GM19025 (cell line): ENCODE data around the gene MAGI1.
"Not testable (repeated sequence)": the region's sequence is repeated elsewhere in the genome, so short reads cannot be mapped to it uniquely, and the experiment has no call there.

Experiments
- ATAC-seq: cut with Tn5 transposase; IDR thresholded peaks from one replicate; pipeline ENCODE4 v1.9.1; 2021; ENCODE audit warnings: mild to moderate bottlenecking, low read depth, moderate library complexity; ENCODE audit not compliant: unreplicated experiment

MAGI1 gene

DNA sequence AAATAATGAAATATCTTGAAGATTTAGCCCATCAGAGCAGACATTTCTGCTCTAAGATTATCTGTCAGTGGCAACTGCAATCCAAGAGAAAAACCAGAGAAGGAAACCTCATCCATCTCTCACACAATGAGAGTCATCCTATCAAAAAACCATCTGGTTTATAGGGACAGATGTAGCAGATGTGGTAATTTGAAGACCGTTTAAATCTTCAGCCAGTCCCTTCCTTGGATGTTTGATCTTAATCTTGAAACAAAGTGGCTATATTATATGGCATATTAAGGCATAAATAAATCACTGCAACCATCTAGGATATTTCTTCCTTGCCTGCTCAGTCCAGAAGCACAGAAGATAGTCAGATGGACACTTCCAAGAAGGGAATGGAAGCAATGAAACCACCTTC is 305.3 kb downstream of the MAGI1 start:
- ATAC-seq: no peak

DNA sequence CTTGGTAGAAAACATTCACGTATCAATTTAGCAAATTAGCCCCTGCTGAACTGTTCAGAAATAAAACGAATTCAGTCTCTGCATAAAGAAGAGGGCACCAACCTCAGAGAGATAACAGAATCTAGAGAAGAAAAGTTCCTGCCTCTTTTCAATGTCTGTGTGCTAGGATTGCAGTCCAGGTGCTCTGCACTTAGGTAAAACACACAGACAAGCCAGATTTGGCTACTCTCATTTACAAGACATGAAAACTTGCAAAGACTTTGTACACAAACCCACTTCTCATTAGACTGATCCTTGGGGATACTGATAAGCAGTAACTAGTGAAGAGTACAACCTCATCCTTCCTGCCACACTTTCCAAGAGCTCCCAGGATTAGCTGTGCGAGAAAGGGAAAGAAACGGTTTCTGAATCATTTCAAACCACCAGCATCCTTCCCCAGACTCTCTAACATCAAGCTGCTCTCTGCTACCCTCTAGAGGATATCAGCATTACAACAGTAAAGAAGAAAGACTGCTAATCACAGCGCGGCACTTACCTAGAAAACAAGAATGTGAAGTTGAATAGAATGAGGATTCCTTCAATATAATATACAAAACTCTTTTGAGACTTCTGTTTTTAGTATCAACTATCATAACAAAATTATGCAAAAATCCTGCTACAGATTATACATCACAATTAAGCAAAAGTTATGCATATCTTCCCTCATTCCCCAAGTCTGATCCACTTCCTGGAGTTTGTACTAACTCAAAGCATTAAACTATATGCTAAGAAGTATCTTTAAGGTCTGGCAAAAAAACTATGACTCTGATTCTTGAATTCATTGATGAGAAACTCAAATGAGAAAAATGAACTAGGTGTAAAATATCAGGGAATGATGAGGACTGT is 306.4 kb downstream of the MAGI1 start:
- ATAC-seq: peak; percentile 96

DNA sequence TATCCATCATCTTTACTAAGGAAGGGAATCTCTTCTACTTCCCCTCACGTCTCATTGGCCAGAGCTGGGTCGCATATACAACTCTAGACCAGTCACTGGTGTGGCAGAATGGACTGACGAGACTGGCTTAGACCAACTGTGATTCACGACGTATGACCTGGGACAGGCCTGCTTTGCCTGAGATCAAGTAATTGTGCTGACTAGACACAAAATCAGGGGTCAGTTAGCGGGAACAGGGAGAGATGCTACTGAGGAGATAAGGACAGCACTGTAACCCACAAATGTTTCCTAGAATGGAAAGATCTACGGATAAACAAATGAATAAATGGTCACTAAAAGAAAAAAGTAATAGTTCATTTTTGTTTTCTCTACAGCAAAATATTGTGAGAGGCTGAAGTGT is 308.3 kb downstream of the MAGI1 start:
- no peak for ATAC-seq

DNA sequence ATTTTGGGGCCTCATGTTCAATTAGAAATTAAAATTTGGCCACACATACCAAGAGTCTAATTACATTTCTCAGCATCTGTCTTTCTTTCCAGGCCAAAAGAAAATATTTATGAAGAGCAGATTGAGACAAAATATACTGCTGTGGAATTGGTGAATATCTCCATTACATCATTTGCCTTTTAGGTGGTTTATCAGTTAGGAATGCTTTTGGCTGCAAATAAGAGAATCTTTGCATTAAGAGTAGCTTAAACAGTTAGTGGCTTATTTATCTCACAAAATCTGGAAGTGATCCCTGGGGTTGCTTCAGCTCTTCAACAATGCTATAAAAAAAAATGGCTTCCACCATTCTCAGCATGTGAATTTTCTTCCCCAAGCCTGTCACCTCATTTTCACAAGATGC is 308.7 kb downstream of the MAGI1 start:
- no peak for ATAC-seq

DNA sequence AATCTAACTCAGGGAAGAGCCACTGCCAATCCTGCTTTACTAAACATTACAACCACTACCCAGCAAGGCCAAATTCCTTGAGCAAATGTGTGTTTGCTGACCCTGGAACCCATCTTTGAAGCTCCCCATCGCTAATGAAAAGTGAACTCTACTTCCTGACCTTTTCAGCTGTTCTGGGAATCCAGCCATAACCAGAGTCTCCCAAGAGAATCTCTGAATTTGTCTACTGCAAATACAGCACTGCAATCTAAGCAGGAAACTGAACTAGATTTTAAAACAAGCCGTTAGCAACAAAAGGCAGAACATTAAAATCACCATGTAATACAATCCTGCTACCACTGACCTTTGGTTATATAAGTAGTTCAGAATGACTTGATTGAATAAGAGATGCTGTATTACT is 309.2 kb downstream of the MAGI1 start:
- ATAC-seq: no peak

DNA sequence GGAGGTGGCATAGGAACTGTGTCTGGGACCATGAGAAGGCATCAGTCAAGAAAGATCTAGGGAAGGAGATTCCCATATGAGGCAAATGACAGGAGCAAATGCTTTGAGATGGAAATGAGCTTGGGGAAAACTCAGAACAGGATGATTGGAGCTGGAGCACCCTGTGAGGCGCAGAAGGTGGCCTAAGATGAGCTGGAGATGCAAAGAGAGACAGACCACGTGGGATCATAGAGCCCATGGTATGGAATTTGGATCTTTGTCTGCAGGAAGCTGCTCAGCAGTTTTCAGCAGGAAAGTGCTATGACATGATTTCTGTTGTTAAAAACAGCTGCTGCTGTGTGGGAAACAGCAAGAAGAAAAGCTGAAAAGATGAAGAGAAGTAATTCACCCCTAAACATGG is 310.6 kb downstream of the MAGI1 start:
- ATAC-seq: no peak

DNA sequence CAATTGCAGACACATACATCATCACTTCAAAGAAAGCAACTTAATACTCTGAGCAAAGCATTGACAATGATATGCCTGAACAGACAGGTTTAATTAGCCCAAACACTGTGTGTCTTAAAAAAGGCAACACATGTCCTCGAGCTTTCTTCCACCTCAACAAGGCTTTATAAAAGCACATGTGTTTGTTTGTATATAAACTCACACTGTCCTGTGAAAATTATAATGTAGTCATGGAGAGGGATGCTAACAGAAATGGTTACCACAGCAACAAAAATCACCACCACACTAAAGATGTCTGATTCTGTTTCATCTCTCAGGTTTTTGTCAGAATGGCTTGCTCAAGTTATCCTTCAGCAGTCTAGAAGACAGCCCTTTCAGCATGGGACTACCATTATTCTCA is 314.7 kb downstream of the MAGI1 start:
- no peak for ATAC-seq

DNA sequence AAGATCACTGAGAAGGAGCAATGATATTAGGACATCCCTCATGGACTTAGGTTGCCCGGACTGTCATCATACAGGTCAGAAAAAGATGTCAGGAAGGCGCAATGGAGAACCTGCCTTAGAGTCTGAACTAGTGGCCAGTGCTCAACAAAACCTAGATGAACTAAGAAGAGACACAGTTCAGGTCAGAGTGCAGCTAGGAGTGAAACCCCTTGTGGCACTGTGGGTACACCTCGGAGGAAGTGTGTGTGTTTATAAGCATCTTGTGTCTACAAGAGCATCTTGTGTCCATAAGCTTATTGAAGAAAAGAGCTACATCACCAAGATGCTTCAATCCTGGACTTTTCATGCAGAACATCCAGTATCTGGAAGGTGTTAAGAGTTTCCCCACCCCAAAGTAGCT is 315.7 kb downstream of the MAGI1 start:
- ATAC-seq: no peak

DNA sequence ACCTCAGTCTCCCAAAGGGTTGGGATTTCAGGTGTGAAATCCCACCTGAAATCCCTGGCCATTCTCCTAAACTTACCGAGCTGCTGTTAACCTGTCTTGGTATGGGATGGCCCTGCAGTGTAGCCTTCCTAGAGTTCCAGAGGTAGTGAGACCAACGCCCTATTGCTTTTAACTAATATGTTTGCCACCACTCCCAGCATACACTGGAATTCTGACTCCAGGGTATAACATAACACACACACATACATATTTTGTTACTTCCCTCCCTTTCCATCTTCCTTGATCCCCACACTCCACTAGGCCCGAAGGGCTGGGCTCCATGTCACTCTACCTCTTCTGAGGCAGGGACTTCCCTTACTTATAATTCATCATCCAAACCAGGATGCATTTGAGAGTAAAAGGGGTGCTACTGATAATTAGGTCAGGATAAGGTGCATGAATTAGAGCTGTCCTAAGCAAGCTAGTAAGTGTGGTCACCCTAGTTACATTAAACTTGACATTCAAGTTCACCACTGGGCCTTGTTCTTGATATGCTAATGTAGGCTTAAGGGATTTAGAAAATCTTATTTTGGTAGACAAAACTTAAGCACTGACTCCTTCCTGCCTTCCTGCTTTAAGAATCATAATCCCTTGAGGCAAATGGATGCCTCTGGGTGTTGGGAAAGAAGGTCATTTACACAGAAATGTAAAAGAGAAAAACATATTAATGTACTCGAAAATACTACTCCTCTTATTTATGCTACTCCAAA is 317.6 kb downstream of the MAGI1 start:
- ATAC-seq: no peak

DNA sequence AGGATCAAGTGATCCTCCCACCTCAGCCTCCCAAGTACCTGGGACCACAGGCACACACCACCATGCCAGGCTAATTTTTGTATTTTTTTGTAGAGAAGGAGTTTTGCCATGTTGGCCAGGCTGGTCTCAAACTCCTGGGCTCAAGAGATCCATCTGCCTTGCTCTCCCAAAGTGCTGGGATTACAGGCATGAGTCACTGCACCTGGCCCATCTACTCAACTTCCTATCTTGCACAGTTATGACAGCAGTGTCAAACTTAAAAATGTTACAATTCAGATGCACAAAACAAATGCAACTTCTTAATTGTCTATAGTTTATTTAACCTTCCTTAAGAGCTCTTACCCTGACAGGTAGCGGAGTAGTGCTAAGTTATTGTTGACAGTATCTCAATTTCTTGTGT is 319.1 kb downstream of the MAGI1 start:
- ATAC-seq: not testable (repeated sequence)

DNA sequence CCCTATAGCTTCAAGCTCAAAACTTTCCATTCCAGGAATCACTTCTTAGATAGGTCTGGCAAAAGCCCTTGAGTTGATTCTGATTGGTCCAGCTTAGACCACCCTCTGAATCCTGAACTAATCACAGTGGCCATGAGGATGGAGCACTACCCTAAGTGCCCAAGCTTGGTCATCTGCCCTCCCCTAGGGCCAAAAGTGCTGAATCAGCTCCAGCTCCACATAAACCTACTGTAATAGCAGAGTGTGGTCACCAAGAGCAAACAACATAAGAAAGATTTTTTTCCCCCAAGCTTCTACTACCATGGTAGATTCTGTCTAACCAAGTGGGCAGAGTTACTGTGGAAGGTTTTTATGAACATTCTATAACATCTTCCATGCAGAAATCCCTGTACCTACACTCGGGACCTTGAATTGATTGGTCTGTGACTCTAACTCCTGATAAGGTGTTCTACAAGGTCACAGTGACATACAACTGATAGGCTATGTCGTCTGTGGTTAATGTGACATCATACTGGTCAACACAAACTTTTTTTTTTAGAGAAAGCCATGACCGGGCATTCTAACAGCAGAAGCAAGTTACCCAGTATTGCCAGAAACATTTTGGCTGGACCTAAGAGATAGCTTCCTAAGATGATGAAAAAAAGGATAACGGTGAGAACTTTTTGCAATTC is 320.9 kb downstream of the MAGI1 start:
- ATAC-seq: no peak

DNA sequence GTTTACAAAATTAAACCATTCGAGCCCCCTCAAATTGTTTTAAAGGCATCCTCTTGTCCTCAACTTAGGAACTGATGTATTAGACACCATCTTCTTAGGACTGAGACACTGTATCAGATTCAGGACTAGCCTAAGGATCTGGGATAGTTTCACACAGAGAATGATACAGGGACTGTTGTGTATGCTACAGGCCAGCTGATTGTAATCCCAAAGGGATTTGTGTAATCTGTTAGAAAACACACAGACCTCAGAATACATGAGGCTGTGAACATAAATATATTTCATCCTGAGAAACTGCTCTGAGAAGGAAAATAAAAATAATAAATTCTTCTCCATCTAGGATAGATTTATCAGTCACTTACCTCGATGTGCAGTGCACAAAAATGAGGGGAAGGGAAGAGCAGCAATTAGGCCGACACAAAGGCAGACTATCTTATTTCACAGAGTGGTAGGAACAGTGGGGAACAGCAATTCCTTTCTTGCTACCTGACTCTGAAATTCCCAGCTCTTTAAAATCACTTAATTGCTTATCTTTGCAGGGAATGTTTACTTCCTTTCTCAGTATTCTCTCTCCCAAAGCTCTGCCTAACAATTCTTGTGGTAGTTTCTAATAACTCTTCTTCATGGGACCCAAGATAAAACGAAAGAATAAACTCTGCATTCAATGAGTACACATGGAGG is 322.5 kb downstream of the MAGI1 start:
- ATAC-seq: no peak

DNA sequence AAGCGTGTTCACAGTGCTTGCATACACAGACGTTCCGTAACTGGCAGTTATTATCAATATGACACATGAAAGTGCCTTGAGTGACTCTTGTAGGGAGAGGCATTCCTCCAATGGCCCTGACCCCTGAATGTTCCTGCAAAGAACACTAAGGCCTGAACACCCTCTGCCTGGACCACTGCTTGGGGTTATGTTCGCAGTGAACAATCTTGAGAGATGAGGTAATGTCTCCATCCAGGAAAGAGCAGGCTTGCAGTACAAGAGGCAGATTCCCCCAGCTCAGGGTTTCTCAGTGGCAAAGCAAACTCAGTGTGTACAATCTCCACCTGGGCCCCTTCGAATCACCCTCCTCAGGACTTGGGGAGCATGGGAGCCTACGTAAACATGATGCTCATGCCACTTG is 324.6 kb downstream of the MAGI1 start:
- no peak for ATAC-seq

DNA sequence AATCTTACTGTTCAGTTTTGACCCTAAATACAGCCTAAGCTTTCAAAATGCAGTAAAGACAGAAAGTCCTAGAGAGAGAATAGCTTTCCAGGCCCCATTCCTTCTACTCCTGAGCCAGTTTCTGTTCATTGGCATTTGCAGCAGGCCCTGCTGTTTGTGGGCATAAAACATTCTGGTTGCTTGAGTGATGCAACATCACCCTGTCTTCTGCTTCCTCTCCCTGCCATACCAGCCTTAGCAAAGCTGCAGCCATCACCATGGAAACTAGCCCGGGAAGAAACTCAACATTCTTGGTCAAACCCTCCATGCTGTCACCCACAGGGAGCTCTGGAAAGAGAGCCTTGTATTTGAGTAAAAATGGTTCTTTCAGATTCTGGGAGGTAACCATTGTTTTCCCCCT is 325.7 kb downstream of the MAGI1 start:
- no peak for ATAC-seq

DNA sequence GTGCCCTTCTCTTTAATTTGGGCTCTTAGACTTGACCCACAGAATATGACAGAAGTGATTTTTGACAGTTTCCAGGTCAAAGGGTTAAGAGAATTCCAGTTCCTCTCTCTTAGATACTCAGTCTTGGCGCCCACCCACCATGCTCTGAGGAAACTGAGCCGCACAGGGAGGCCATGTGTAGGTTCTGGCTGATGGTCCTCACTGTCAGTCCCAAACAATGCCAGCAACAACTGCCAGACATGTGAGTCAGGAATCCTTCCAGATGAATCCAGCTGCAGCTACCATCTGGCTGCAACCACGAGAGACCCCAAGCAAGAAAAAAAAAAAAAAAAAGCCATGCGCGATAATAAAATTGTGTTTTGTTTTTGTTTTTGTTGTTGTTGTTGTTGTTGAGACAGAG is 326.6 kb downstream of the MAGI1 start:
- ATAC-seq: no peak

DNA sequence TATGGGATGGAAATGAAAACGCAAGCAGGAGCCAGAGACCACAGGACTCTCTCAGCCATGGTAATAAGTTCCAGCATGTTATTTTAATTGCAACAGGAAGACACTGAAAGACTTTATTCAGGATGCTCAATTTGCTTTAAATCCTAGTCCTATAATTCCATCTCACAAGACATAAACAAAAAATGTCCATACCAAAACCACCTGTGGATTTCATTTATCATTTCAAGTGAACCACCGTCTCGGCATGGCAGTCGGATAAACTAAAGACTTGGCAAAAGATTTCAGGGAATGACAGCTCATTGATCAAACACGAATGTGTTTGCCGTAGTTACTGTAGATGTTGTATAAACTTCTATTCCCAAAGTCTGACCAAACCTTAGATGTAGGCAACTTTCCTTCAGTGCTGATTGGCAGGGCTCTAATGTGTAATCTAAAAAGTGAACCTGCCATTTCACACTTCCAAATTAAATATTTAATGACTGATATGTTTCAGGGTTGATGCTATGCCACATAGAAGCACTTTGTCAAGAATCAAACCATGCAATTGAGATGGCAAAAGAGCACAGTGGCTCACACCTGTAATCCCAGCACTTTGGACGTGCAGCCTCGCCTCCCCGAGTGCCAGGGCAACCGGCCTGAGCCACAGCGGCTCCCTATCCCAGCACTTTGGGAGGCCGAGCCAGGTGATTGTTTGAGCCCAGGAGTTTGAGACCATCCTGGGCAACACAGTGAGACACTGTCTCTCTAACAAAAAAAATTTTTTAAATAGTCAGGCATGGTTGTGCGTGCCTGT is 331.7 kb downstream of the MAGI1 start:
- no peak for ATAC-seq

DNA sequence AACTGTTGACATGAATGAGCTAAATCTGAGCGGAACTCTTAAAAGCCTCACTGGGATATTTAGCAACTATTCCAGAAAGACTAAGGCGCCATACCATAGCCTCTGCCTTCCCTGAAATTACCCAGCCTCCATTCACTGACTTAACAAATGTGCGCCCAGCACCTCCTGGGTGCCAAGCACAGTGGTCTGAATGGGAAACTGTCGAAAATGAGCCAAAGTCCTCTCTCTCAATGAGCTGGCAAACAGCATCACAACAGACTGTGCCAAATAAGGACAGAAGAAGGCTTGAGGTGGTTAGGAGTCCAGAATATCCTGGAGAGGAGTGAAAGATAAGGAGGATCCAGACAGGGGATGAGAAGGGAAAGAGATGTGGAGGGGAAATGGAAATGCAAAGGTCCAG is 332.4 kb downstream of the MAGI1 start:
- no peak for ATAC-seq

DNA sequence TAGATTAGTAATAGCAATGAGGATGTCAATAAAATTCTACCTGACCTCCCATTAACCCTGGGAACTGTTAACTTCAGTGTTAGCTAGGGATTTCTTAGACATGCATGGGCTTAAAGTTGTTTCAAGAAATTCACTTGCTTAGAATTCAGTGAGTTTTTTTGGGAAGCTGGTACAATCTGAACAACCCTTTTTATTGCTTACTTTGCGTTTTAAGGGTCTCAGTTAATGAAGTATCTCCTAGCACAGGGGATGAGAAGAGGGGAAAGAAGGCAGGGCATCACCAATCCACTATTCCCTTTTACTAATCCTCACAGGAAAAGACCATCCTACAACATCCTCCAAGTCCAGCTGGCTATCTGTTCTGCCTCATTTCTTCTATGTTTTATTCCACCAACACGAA is 334.9 kb downstream of the MAGI1 start:
- no peak for ATAC-seq

DNA sequence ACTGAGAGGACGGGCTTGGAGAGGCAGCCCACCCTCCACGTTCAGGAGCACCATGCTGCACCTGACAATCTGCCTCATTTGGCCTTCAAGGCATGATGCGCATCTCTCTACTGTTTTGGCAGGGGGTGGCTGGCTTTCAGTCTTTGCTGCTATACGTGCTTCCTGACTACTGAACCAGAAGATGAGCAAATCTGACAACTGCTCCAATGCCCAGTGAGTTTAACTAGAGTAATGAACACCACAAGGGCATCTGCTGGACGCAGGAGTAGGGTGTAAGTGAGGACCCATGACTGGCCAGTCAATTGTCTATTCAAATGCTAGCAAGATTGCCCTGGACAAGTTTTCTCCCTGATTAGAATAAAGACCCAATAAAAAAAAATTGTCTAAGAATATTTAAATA is 335.7 kb downstream of the MAGI1 start:
- ATAC-seq: no peak

DNA sequence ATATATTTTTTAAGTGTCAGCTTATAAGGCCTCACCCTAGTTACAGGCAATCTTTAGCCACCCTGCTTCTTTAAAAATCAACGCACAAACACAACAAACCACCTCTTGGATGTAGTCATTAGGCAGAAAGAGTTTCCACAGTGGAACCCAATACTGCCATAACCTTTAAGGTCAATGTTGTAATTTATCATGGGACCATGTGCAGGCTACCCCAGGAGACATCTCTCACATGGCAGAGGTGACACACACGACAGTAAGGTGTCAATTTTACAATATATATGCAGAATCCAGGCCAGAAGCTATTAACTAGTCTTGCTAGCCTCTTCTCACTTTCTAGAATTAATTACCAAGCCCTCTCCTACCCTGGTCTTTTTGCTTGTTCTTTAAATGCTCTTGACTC is 336.5 kb downstream of the MAGI1 start:
- ATAC-seq: no peak
